ENCODE measurements around the gene VAMP1. TPM values are rescaled to one million over a fixed set of nuclear protein-coding genes. Genes with fewer than 3 reads are reported as not detected.

The VAMP1 gene
- total and polyA plus RNA-seq, 2 of the 8 experiments (the other 6 are each of a cell fraction or from before 2014, with no cell fraction given), result 10.8 to 23.1 TPM

GRCh38 chr12:6425590-6426531 lies 44.6 kb downstream of the VAMP1 start (continued):
- TF ChIP-seq ATF2 (IDR thresholded peaks at IDR 0.05; ENCODE audit: low read length) (no peak), CTBP2 (IDR thresholded peaks at IDR 0.05; ENCODE audit: borderline replicate concordance, insufficient read depth, insufficient read length, low read length) (no peak), CHD7 (IDR thresholded peaks at IDR 0.05; ENCODE audit: insufficient replicate concordance, low read length) (no peak), CREB1 (IDR thresholded peaks at IDR 0.05) (no peak), CHD1 (IDR thresholded peaks at IDR 0.05; ENCODE audit: low read depth, low read length) (no peak)

Measured in H1 (cell line).